GM21360 (cell line): ENCODE data around the gene CRYL1.

Experiments
- ATAC-seq: cut with Tn5 transposase; IDR thresholded peaks from one replicate; pipeline ENCODE4 v1.9.1; 2021; ENCODE audit warnings: mild to moderate bottlenecking, moderate library complexity; ENCODE audit not compliant: unreplicated experiment

CRYL1 gene

GRCh38 chr13:20387006-20387405, 138.7 kb downstream of the CRYL1 start:
- ATAC-seq: no peak

GRCh38 chr13:20383058-20383457, 142.6 kb downstream of the CRYL1 start:
- no peak for ATAC-seq

GRCh38 chr13:20381401-20381800, 144.3 kb downstream of the CRYL1 start:
- ATAC-seq: no peak

- no peak for ATAC-seq
These were observed 146.9 kb downstream of the CRYL1 start for GRCh38 chr13:20378721-20379120.

GRCh38 chr13:20377720-20378119, 147.9 kb downstream of the CRYL1 start:
- no peak for ATAC-seq

- no peak for ATAC-seq
These were observed 149.8 kb downstream of the CRYL1 start for GRCh38 chr13:20375871-20376270.

GRCh38 chr13:20373861-20374260, 151.8 kb downstream of the CRYL1 start:
- ATAC-seq: no peak

- no peak for ATAC-seq
These were observed 153.8 kb downstream of the CRYL1 start for GRCh38 chr13:20371825-20372224.

- ATAC-seq: no peak
These were observed 154.7 kb downstream of the CRYL1 start for GRCh38 chr13:20370815-20371421.

GRCh38 chr13:20369886-20370361, 155.7 kb downstream of the CRYL1 start:
- no peak for ATAC-seq

- no peak for ATAC-seq
These were observed 159.6 kb downstream of the CRYL1 start for GRCh38 chr13:20366056-20366455.

- no peak for ATAC-seq
These were observed 162.1 kb downstream of the CRYL1 start for GRCh38 chr13:20363603-20364002.

GRCh38 chr13:20363172-20363571, 162.5 kb downstream of the CRYL1 start:
- ATAC-seq: no peak

GRCh38 chr13:20362484-20363041, 163.1 kb downstream of the CRYL1 start:
- ATAC-seq: no peak

GRCh38 chr13:20360835-20361412, 164.7 kb downstream of the CRYL1 start:
- ATAC-seq: no peak

GRCh38 chr13:20360041-20360491, 165.6 kb downstream of the CRYL1 start:
- ATAC-seq: no peak

GRCh38 chr13:20359335-20359734, 166.3 kb downstream of the CRYL1 start:
- ATAC-seq: no peak

GRCh38 chr13:20358022-20358421, 167.6 kb downstream of the CRYL1 start:
- ATAC-seq: no peak

- ATAC-seq: no peak
These were observed 169.2 kb downstream of the CRYL1 start for GRCh38 chr13:20356444-20356843.

GRCh38 chr13:20354722-20355121, 170.9 kb downstream of the CRYL1 start:
- no peak for ATAC-seq

GRCh38 chr13:20353973-20354372, 171.7 kb downstream of the CRYL1 start:
- no peak for ATAC-seq
